Measurements from ENCODE around the gene EIF3L. TPM values are rescaled to one million over a fixed set of nuclear protein-coding genes. Genes with fewer than 3 reads are reported as not detected.

The EIF3L gene
- total and polyA plus RNA-seq, 2 donors (not counting 1 experiment from before 2014, with no cell fraction given) = 288 to 515 TPM

GRCh38 chr22:37926358-37926757 lies 77.1 kb downstream of the EIF3L start:
- Histone ChIP-seq H3K27ac (ENCODE audit: insufficient read depth, low read length) (no peak overlapping the region), H3K36me3 (ENCODE audit: control insufficient read depth, insufficient read depth, low read length) (peaks cover 32% of the 10 kb centered on the region), H3K9me3 (ENCODE audit: control insufficient read depth, insufficient read depth, low read depth, low read length) (no peaks in the 10 kb centered on the region), H3K4me2 (ENCODE audit: extremely low read depth, insufficient read depth, low read length) (no peak overlapping the region), H3K9ac (ENCODE audit: insufficient read depth, low read length) (no peak overlapping the region), H3K79me2 (ENCODE audit: control insufficient read depth, insufficient read depth, low read length) (no peaks in the 10 kb centered on the region), H4K20me1 (ENCODE audit: control insufficient read depth, extremely low read depth, insufficient read depth, low read length) (no peaks in the 10 kb centered on the region), H3K4me1 (ENCODE audit: control insufficient read depth, extremely low read depth, insufficient read depth, low read length) (peaks cover 11% of the 10 kb centered on the region), H2AFZ (ENCODE audit: low read length) (no peak overlapping the region), H3K27me3 (ENCODE audit: control insufficient read depth, insufficient read depth, low read length) (no peaks in the 10 kb centered on the region), H3K4me3 (replicated peaks in 1 of 4; ENCODE audit: control extremely low read depth in 1 of 4, insufficient read depth in 1 of 4, low read depth in 3 of 4, low read length in 4 of 4) (no peak overlapping the region)
- TF ChIP-seq, protein P1, sequence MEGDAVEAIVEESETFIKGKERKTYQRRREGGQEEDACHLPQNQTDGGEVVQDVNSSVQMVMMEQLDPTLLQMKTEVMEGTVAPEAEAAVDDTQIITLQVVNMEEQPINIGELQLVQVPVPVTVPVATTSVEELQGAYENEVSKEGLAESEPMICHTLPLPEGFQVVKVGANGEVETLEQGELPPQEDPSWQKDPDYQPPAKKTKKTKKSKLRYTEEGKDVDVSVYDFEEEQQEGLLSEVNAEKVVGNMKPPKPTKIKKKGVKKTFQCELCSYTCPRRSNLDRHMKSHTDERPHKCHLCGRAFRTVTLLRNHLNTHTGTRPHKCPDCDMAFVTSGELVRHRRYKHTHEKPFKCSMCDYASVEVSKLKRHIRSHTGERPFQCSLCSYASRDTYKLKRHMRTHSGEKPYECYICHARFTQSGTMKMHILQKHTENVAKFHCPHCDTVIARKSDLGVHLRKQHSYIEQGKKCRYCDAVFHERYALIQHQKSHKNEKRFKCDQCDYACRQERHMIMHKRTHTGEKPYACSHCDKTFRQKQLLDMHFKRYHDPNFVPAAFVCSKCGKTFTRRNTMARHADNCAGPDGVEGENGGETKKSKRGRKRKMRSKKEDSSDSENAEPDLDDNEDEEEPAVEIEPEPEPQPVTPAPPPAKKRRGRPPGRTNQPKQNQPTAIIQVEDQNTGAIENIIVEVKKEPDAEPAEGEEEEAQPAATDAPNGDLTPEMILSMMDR (conservative IDR thresholded peaks at IDR 0.05 in 1 of 2, IDR thresholded peaks at IDR 0.05 in 1 of 2; ENCODE audit: low read depth in 1 of 2, low read length in 2 of 2) = no peak
- no peak for DNase-seq (ENCODE audit: low read depth in 2 of 2)

DNA sequence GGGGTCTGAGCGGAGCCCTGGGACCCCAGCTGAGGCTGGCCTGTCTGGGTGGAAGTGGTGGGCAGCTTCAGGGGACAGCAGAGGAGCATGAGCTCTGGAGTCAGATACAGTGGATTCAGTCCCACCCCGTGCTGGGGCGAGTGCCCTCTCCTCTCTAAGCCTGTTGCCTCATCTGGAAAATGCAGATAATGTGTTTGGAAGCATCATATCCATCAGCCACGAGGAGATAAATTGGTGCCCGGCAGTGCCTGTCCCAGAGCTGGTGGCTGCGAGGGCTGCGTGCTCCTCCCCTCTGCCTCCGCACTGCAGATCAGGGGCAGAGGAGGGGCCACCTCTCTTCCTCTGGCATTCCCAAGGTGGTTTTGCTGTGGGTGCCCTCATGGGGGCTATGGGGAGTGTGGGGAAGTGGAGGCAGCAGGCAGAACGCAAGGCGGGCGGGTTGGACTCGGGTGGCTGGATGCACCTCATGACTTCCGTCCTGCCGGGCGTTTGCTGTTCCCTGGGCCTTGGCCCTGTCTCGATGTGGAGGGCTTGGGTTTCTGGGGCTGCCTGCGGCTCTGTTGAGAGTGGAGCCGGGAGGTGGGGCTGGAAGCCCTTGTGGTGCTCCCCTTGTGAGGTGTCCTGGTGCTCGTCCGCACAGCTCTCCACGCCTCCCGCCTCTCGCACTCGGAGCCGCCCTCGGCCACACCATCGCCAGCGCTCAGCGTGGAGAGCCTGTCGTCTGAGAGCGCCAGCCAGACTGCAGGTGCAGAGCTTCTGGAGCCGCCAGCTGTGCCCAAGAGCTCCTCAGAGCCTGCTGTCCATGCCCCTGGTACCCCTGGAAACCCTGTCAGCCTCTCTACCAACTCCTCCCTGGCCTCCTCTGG lies 77.8 kb downstream of the EIF3L start:
- Histone ChIP-seq H3K9ac (ENCODE audit: insufficient read depth, low read length) (no peak overlapping the region), H3K4me2 (ENCODE audit: extremely low read depth, insufficient read depth, low read length) (no peak overlapping the region), H3K4me1 (ENCODE audit: control insufficient read depth, extremely low read depth, insufficient read depth, low read length) (peaks cover 12% of the 10 kb centered on the region), H3K36me3 (ENCODE audit: control insufficient read depth, insufficient read depth, low read length) (peaks cover 32% of the 10 kb centered on the region), H3K9me3 (ENCODE audit: control insufficient read depth, insufficient read depth, low read depth, low read length) (no peaks in the 10 kb centered on the region), H2AFZ (ENCODE audit: low read length) (no peak overlapping the region), H4K20me1 (ENCODE audit: control insufficient read depth, extremely low read depth, insufficient read depth, low read length) (no peaks in the 10 kb centered on the region), H3K27ac (ENCODE audit: insufficient read depth, low read length) (no peak overlapping the region), H3K79me2 (ENCODE audit: control insufficient read depth, insufficient read depth, low read length) (no peaks in the 10 kb centered on the region), H3K27me3 (ENCODE audit: control insufficient read depth, insufficient read depth, low read length) (no peaks in the 10 kb centered on the region), H3K4me3 (replicated peaks in 1 of 4; ENCODE audit: control extremely low read depth in 1 of 4, insufficient read depth in 1 of 4, low read depth in 3 of 4, low read length in 4 of 4) (no peak overlapping the region)
- no peak for DNase-seq (ENCODE audit: low read depth in 2 of 2)
- TF ChIP-seq, protein P1 (conservative IDR thresholded peaks at IDR 0.05 in 1 of 2, IDR thresholded peaks at IDR 0.05 in 1 of 2; ENCODE audit: low read depth in 1 of 2, low read length in 2 of 2) = no peak
- no peak for TF ChIP-seq EZH2 (IDR thresholded peaks at IDR 0.05; ENCODE audit: low read length, missing control alignments)

GRCh38 chr22:37927637-37927936 lies 78.4 kb downstream of the EIF3L start:
- H3K9ac ChIP-seq (ENCODE audit: insufficient read depth, low read length) = no peak overlapping the region
- H4K20me1 ChIP-seq (ENCODE audit: control insufficient read depth, extremely low read depth, insufficient read depth, low read length) = no peaks in the 10 kb centered on the region
- no peak overlapping the region for H3K4me3 ChIP-seq (replicated peaks in 1 of 4; ENCODE audit: control extremely low read depth in 1 of 4, insufficient read depth in 1 of 4, low read depth in 3 of 4, low read length in 4 of 4)
- TF ChIP-seq, protein P1 (conservative IDR thresholded peaks at IDR 0.05 in 1 of 2, IDR thresholded peaks at IDR 0.05 in 1 of 2; ENCODE audit: low read depth in 1 of 2, low read length in 2 of 2) = no peak
- no peak for TF ChIP-seq EZH2 (IDR thresholded peaks at IDR 0.05; ENCODE audit: low read length, missing control alignments)
- peaks cover 13% of the 10 kb centered on the region for H3K4me1 ChIP-seq (ENCODE audit: control insufficient read depth, extremely low read depth, insufficient read depth, low read length)
- no peaks in the 10 kb centered on the region for H3K9me3 ChIP-seq (ENCODE audit: control insufficient read depth, insufficient read depth, low read depth, low read length)
- H3K36me3 ChIP-seq (ENCODE audit: control insufficient read depth, insufficient read depth, low read length) = peaks cover 38% of the 10 kb centered on the region
- H2AFZ ChIP-seq (ENCODE audit: low read length) = no peak overlapping the region
- H3K79me2 ChIP-seq (ENCODE audit: control insufficient read depth, insufficient read depth, low read length) = no peaks in the 10 kb centered on the region
- DNase-seq (ENCODE audit: low read depth in 2 of 2) = no peak
- H3K27ac ChIP-seq (ENCODE audit: insufficient read depth, low read length) = no peak overlapping the region
- H3K27me3 ChIP-seq (ENCODE audit: control insufficient read depth, insufficient read depth, low read length) = no peaks in the 10 kb centered on the region
- H3K4me2 ChIP-seq (ENCODE audit: extremely low read depth, insufficient read depth, low read length) = no peak overlapping the region
